HepG2 (cell line): Measurements from ENCODE around the gene TSACC. TPM values are rescaled to one million over a fixed set of nuclear protein-coding genes. Genes with fewer than 3 reads are reported as not detected.

Source experiments
- ATAC-seq: fragments of 200-7000 bp; cut with Tn5 transposase; 3 replicates; pipeline ENCODE4 v1.9.1; 2020; ENCODE audit warnings: mild to moderate bottlenecking, moderate library complexity
- BruUV-seq: library from RNA; stranded (reverse); fragments of 400-500 nt; replicated peaks from 2 replicates; lab custom pipeline; 2021; lab: Mats Ljungman, UMichigan
- CTCF ChIA-PET: fragments of 300-600 bp; formaldehyde crosslinking; extraction: SDS; loops from one replicate; lab custom pipeline; 2021; ENCODE audit warnings: low total read pairs, inconsistent platforms, low intra/inter-chr PET ratio; lab: Yijun Ruan, JAX
- POLR2A ChIA-PET: fragments of 350-600 bp; sonication (Branson Sonifier 250); formaldehyde crosslinking; loops from one replicate; lab custom pipeline; 2020; ENCODE audit warnings: antibody characterized with exemption, inconsistent platforms; lab: Yijun Ruan, JAX
- DNase-seq: peaks from one replicate; pipeline ENCODE4 v3.0.0-alpha.2; 2015; ENCODE audit warnings: low spot score
- FAIRE-seq: peaks from 3 replicates; lab custom pipeline; 2011; peaks lifted over from hg19 to GRCh38; lab: Jason Lieb, UNC
- H2AFZ ChIP-seq: one replicate; pipeline ENCODE4 v1.6.1; 2011; ENCODE audit warnings: low read length, inconsistent platforms
- H3K27ac ChIP-seq: fragments of 300-600 bp; 3 replicates; pipeline ENCODE4 v1.8.0; 2011; ENCODE audit warnings: mixed run types, mild to moderate bottlenecking, mixed read lengths, low read length, inconsistent platforms; ENCODE audit not compliant: insufficient read depth; ENCODE audit errors: extremely low read length
- H3K27me3 ChIP-seq, 2 experiments: fragments of 200-600 bp in 1 of 2; 2 replicates in 1 of 2; 3 replicates in 1 of 2; pipeline versions ENCODE4 v1.6.0 to v1.8.0; 2011; ENCODE audit warnings: low read length in 2 of 2, mild to moderate bottlenecking in 2 of 2, moderate library complexity in 2 of 2, inconsistent platforms in 1 of 2; ENCODE audit not compliant: insufficient read depth in 2 of 2, control insufficient read depth in 1 of 2
- H3K36me3 ChIP-seq, 2 experiments: fragments of 200-600 bp in 1 of 2; replicated peaks in 1 of 2; 2 replicates in 1 of 2; 3 replicates in 1 of 2; pipeline versions ENCODE4 v1.5.1 to v1.8.0; 2011; ENCODE audit warnings: low read length in 2 of 2, inconsistent platforms in 1 of 2; ENCODE audit not compliant: insufficient read depth in 2 of 2, control insufficient read depth in 1 of 2
- H3K4me1 ChIP-seq: 2 replicates; pipeline ENCODE4 v1.5.1; 2012; ENCODE audit warnings: low read length, inconsistent platforms; ENCODE audit not compliant: insufficient read depth
- H3K4me2 ChIP-seq: 2 replicates; pipeline ENCODE4 v1.6.0; 2011; ENCODE audit warnings: low read depth, low read length, inconsistent platforms
- H3K4me3 ChIP-seq, 3 experiments: fragments of 200-600 bp in 1 of 3; sonication (generic), shearing (Covaris generic) in 1 of 3; replicated peaks in 1 of 3; 2 replicates each; pipeline ENCODE4 v1.5.1; 2011 to 2016; ENCODE audit warnings: low read length in 3 of 3, inconsistent platforms in 2 of 3, low read depth in 2 of 3, mild to moderate bottlenecking in 2 of 3, control low read depth in 1 of 3, mixed read lengths in 1 of 3; ENCODE audit not compliant: insufficient read depth in 1 of 3
- H3K79me2 ChIP-seq: one replicate; pipeline ENCODE4 v1.6.1; 2011; ENCODE audit warnings: low read length, inconsistent platforms; ENCODE audit not compliant: insufficient read depth
- H3K9ac ChIP-seq: 2 replicates; pipeline ENCODE4 v1.6.0; 2011; ENCODE audit warnings: mild to moderate bottlenecking, low read depth, low read length, inconsistent platforms; ENCODE audit not compliant: insufficient read depth
- H3K9me3 ChIP-seq: 2 replicates; pipeline ENCODE4 v1.5.1; 2012; ENCODE audit warnings: mild to moderate bottlenecking, low read length
- H4K20me1 ChIP-seq: 2 replicates; pipeline ENCODE4 v1.6.0; 2011; ENCODE audit warnings: inconsistent platforms, mild to moderate bottlenecking, low read length, moderate library complexity; ENCODE audit not compliant: insufficient read depth
- GFI1 ChIP-seq: sonication (generic); formaldehyde crosslinking; IDR thresholded peaks from 2 replicates; pipeline ENCODE4 v1.5.0; 2020; ENCODE audit warnings: missing genetic modification reagents, mild to moderate bottlenecking, borderline replicate concordance
- GTF2F1 ChIP-seq: fragments of 150-350 bp; IDR thresholded peaks from 2 replicates; pipeline ENCODE4 v1.6.1; 2014; ENCODE audit warnings: low read length
- HOXD1 ChIP-seq: sonication (generic); formaldehyde crosslinking; IDR thresholded peaks from 2 replicates; pipeline ENCODE4 v1.5.0; 2020; ENCODE audit warnings: missing genetic modification reagents
- KAT8 ChIP-seq: IDR thresholded peaks from 2 replicates; pipeline ENCODE4 v1.6.1; 2016; ENCODE audit warnings: missing genetic modification reagents, missing compliant biosample characterization
- MTA3 ChIP-seq: sonication (generic); formaldehyde crosslinking; IDR thresholded peaks from 2 replicates; pipeline ENCODE4 v1.4.0; 2020; ENCODE audit warnings: missing genetic modification reagents
- ZMYM3 ChIP-seq: sonication (generic); formaldehyde crosslinking; IDR thresholded peaks from 2 replicates; pipeline ENCODE4 v1.5.1; 2020; ENCODE audit warnings: mild to moderate bottlenecking, missing genetic modification reagents
- ZMYM4 ChIP-seq: sonication (generic); formaldehyde crosslinking; IDR thresholded peaks from 2 replicates; pipeline ENCODE4 v1.8.1; 2023; ENCODE audit warnings: mild to moderate bottlenecking, missing genetic modification reagents
- ZNF232 ChIP-seq: sonication (generic); formaldehyde crosslinking; IDR thresholded peaks from 2 replicates; pipeline ENCODE4 v1.4.0; 2020; ENCODE audit warnings: missing genetic modification reagents, borderline replicate concordance
- ZNF619 ChIP-seq: sonication (generic); formaldehyde crosslinking; IDR thresholded peaks from 2 replicates; pipeline ENCODE4 v1.4.0; 2020; ENCODE audit warnings: mild to moderate bottlenecking, missing genetic modification reagents
- ZNF780A ChIP-seq: sonication (generic); formaldehyde crosslinking; IDR thresholded peaks from 2 replicates; pipeline ENCODE4 v1.8.0; 2022; ENCODE audit warnings: mild to moderate bottlenecking, missing genetic modification reagents, moderate library complexity
- ZNF841 ChIP-seq: sonication (generic); formaldehyde crosslinking; IDR thresholded peaks from 2 replicates; pipeline ENCODE4 v1.8.1; 2023; ENCODE audit warnings: missing genetic modification reagents, borderline replicate concordance
- WGBS: methylation state at CpG from one replicate; pipeline ENCODE4 v1.1.6; 2017; ENCODE audit warnings: low lambda C conversion rate; 5-methylcytosine and 5-hydroxymethylcytosine counted together
- in situ Hi-C: cut with HindIII; loops from 2 replicates; pipeline ENCODE4 v1.10.0; 2017; ENCODE audit warnings: low pct_unique_long_range_greater_than_20kb; ENCODE audit not compliant: extremely low pct_ligation_motif_present
- intact Hi-C: fragments of 100-400 bp; cut with micrococcal nuclease; formaldehyde crosslinking; loops from one replicate; pipeline ENCODE4 v1.10.0; 2022; ENCODE audit not compliant: unreplicated experiment
- polyA plus RNA-seq, 8 experiments: library from polyadenylated mRNA; depleted of rRNA in 3 of 8; stranded (reverse) in 7 of 8; unstranded in 1 of 8; fragments of >200 nt; fragmentation: Illumina TruSeq in 4 of 8; extraction: Trizol in 4 of 8; gene quantifications; 2 replicates each; pipeline versions ENCODE4 v1.2.1 to v1.2.3, GENCODE V29; 2011 to 2016; ENCODE audit warnings: low read depth in 4 of 8, missing spikeins in 1 of 8, mixed read lengths in 1 of 8; ENCODE audit not compliant: insufficient read depth in 1 of 8
- total RNA-seq, 5 experiments: library from RNA; depleted of rRNA; stranded (reverse); fragments of >200 nt; fragmentation: Illumina TruSeq; extraction: Trizol; gene quantifications; 2 replicates each; pipeline ENCODE4 v1.2.3, GENCODE V29; 2016; ENCODE audit warnings: low read depth in 1 of 5
- TF ChIP-seq, protein P1 (sequence below), 2 experiments: sonication (generic) in 1 of 2; formaldehyde crosslinking in 1 of 2; IDR thresholded peaks; 2 replicates each; pipeline versions ENCODE4 v1.4.0 to v1.6.1; 2018 to 2020; ENCODE audit warnings: missing genetic modification reagents in 2 of 2, borderline replicate concordance in 1 of 2, low read depth in 1 of 2, mild to moderate bottlenecking in 1 of 2, missing biosample characterization in 1 of 2
- TF ChIP-seq, protein P2 (sequence below): sonication (generic); formaldehyde crosslinking; conservative IDR thresholded peaks from 2 replicates; pipeline ENCODE4 v1.8.0; 2022; ENCODE audit warnings: low read depth, missing genetic modification reagents
- TF ChIP-seq, protein P3 (sequence below): sonication (generic); formaldehyde crosslinking; IDR thresholded peaks from 2 replicates; pipeline ENCODE4 v1.5.1; 2020; ENCODE audit warnings: missing genetic modification reagents, mild to moderate bottlenecking, borderline replicate concordance

Gene TSACC
- total and polyA plus RNA-seq, 2 of the 13 experiments (the other 11 are each of a cell fraction or from before 2014, with no cell fraction given) = 1.5 to 2.6 TPM

DNA sequence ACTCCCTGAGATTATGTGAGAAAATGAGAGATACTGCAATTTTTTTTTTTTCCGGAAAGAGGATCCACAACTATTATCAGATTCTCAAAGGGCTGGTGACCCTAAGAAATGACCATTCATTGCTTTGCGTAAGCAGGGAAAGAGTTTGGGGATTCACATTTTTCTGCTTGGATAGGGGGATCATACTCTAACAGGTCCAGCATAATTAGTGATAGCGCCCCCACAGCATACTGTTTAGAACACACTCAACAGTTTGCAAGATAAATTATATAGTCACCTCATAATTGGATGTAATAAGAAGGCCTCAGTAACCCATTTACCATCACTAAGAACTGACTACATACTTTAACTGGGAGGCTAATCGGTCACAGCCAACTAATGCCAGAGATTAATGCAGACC, 2.1 kb upstream of the TSACC start (continued):
- TF ChIP-seq, protein P1, sequence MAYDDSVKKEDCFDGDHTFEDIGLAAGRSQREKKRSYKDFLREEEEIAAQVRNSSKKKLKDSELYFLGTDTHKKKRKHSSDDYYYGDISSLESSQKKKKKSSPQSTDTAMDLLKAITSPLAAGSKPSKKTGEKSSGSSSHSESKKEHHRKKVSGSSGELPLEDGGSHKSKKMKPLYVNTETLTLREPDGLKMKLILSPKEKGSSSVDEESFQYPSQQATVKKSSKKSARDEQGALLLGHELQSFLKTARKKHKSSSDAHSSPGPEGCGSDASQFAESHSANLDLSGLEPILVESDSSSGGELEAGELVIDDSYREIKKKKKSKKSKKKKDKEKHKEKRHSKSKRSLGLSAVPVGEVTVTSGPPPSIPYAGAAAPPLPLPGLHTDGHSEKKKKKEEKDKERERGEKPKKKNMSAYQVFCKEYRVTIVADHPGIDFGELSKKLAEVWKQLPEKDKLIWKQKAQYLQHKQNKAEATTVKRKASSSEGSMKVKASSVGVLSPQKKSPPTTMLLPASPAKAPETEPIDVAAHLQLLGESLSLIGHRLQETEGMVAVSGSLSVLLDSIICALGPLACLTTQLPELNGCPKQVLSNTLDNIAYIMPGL (CRISPR knock-in tag; IDR thresholded peaks at IDR 0.05; ENCODE audit: borderline replicate concordance in 1 of 2, low read depth in 1 of 2) = no peak

DNA sequence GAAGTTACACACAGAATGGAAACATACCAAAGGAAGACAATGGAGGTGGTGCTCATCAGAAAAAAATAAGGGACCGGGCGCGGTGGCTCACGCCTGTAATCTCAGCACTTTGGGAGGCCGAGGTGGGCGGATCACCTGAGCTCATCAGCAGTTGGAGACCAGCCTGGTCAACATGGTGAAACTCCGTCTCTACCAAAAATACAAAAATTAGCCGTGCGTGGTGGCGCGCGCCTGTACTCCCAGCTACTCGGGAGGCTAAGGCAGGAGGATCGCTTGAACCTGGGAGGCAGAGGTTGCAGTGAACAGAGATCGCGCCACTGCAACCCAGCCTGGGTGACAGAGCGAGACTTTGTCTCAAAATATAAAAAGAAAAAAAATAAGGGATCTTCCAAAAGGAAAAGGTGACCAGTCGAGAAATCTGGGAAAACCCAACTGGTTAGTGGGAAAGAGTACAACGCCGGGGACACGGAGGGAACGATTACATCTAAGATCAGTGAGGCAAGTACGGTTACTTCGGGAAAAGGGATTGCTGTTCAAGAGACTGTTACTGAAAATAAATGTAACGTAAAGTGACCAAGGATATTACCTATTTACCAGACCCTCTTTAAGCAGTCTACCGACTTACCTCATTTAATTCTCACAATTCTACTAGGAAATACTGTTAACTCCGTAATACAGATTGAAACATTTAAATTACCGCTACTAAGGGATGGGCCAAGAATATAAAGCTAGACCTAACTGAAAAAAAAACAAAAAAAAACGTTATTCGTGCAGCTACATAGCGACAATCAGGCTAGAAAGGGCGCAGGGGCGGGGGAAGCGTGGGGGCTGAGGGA, 1.1 kb upstream of the TSACC start:
- intact Hi-C loops (loop anchor here (5.0 kb wide), 2 partner anchors 35 to 45 kb away; no protein-coding TSS in a partner anchor), in situ Hi-C loops (no loop called here)
- H3K27ac ChIP-seq = peak overlapping the region; percentile 85
- ChIA-PET POLR2A (interaction anchor here (0.8 to 2.9 kb wide), 11 partner anchors 20 to 219 kb away, joined by 3 to 22 read pairs (median 4); partner anchors contain the start of genes PMF1, RHBG and SMG5), CTCF (no interaction called here)
- peaks cover 25% of the 10 kb centered on the region for H3K4me1 ChIP-seq
- FAIRE-seq = no peak
- peaks cover 17% of the 10 kb centered on the region for H4K20me1 ChIP-seq
- peak overlapping the region; percentile 88 for H3K4me2 ChIP-seq
- no peak for DNase-seq
- TSS peak; percentile 48 for BruUV-seq
- ATAC-seq = no peak
- no peaks in the 10 kb centered on the region; a peak in 1 of 5 replicates for H3K27me3 ChIP-seq
- H2AFZ ChIP-seq = no peak overlapping the region
- 8% methylated on average over 34 of the region's 34 CpGs for WGBS
- peaks cover 43% of the 10 kb centered on the region for H3K79me2 ChIP-seq
- no peaks in the 10 kb centered on the region for H3K9me3 ChIP-seq
- H3K4me3 ChIP-seq = peak overlapping the region; percentile 87 to 94 (median 92)
- peak overlapping the region; percentile 85 for H3K9ac ChIP-seq
- H3K36me3 ChIP-seq = peaks cover 3 to 34% of the 10 kb centered on the region in 2 experiments; a peak in 4 of 5 replicates
- TF ChIP-seq, protein P2, sequence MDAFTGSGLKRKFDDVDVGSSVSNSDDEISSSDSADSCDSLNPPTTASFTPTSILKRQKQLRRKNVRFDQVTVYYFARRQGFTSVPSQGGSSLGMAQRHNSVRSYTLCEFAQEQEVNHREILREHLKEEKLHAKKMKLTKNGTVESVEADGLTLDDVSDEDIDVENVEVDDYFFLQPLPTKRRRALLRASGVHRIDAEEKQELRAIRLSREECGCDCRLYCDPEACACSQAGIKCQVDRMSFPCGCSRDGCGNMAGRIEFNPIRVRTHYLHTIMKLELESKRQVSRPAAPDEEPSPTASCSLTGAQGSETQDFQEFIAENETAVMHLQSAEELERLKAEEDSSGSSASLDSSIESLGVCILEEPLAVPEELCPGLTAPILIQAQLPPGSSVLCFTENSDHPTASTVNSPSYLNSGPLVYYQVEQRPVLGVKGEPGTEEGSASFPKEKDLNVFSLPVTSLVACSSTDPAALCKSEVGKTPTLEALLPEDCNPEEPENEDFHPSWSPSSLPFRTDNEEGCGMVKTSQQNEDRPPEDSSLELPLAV (CRISPR knock-in tag) = no peak
- no peak for TF ChIP-seq ZNF232
- TF ChIP-seq ZMYM3 = peak; percentile 96
- TF ChIP-seq ZNF780A = no peak
- TF ChIP-seq HOXD1 (CRISPR knock-in tag) = no peak
- TF ChIP-seq, protein P3, sequence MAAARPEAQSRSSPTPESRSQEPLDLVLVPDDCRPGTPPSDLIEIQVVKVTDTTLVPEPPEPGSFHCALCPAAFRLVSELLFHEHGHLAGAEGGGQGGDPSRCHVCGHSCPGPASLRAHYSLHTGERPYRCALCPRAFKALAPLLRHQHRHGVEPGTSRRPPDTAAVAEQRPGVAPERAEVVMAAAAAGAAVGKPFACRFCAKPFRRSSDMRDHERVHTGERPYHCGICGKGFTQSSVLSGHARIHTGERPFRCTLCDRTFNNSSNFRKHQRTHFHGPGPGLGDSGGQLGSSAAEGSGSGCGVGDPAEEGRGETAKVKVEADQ = no peak
- no peak for TF ChIP-seq KAT8 (CRISPR knock-in tag)
- no peak for TF ChIP-seq GFI1 (CRISPR knock-in tag)
- TF ChIP-seq ZNF619 = no peak
- TF ChIP-seq ZNF841 (CRISPR knock-in tag) = no peak
- no peak for TF ChIP-seq ZMYM4 (CRISPR knock-in tag)
- TF ChIP-seq MTA3 = no peak
- no peak for TF ChIP-seq GTF2F1
